PC-9 (cell line): ENCODE measurements around the gene PTOV1.

Experiments
- EZH2 ChIP-seq: fragments of 200-600 bp; sonication (generic); IDR thresholded peaks from 2 replicates; pipeline ENCODE4 v1.8.0; 2017; ENCODE audit warnings: antibody characterized with exemption, low read depth
- TF ChIP-seq, protein P1 (sequence below): fragments of 200-600 bp; sonication (generic); conservative IDR thresholded peaks from 2 replicates; pipeline ENCODE4 v1.6.1; 2017; ENCODE audit warnings: mixed run types, antibody characterized with exemption, mild to moderate bottlenecking, moderate library complexity

DNA sequence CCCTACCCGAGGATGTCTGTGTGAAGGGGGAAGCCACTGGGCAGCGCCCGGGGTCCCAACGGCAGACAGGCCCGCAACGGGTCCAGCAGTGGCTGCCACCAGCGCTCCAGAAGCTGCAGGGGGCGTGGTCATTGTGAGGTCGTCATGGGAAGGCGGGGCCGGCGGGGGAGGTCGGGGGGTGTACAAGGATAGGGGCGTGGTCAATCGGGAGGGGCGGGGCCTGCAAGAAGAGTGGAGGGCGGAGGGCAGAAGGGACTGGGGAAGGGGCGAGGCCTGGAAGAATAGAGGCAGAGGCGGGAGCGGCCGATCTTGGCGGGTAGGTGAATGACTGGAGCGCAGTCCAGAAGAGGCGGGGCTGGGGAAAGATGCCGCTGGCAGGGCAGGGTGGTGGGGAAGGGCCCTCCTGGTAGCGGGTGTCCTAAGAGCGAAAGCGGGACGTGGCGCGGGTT is 42.2 kb upstream of the PTOV1 start:
- TF ChIP-seq, protein P1, sequence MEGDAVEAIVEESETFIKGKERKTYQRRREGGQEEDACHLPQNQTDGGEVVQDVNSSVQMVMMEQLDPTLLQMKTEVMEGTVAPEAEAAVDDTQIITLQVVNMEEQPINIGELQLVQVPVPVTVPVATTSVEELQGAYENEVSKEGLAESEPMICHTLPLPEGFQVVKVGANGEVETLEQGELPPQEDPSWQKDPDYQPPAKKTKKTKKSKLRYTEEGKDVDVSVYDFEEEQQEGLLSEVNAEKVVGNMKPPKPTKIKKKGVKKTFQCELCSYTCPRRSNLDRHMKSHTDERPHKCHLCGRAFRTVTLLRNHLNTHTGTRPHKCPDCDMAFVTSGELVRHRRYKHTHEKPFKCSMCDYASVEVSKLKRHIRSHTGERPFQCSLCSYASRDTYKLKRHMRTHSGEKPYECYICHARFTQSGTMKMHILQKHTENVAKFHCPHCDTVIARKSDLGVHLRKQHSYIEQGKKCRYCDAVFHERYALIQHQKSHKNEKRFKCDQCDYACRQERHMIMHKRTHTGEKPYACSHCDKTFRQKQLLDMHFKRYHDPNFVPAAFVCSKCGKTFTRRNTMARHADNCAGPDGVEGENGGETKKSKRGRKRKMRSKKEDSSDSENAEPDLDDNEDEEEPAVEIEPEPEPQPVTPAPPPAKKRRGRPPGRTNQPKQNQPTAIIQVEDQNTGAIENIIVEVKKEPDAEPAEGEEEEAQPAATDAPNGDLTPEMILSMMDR: no peak
- TF ChIP-seq EZH2: no peak
